Upper lobe of left lung (tissue), 4 donors: ENCODE results near the gene STRADB.

Experiments used
- POLR2A ChIP-seq, 4 donors: fragments of 450-650 bp; IDR thresholded peaks; one replicate each; pipeline ENCODE4 v1.5.1; 2016 to 2017; ENCODE audit warnings: antibody characterized with exemption in 4 of 4, mild to moderate bottlenecking in 2 of 4
- POLR2AphosphoS5 ChIP-seq, 2 donors: sonication (generic); formaldehyde crosslinking; IDR thresholded peaks; one replicate each; pipeline ENCODE4 v1.5.1; 2017; ENCODE audit warnings: antibody characterized with exemption in 2 of 2
- TF ChIP-seq, protein P1 (sequence below), 6 experiments: fragments of 450-650 bp in 4 of 6; fragments of 200-600 bp in 2 of 6; sonication (generic) in 2 of 6; IDR thresholded peaks; one replicate each; pipeline ENCODE4 v1.5.1; 2016 to 2019; ENCODE audit warnings: antibody characterized with exemption in 6 of 6

DNA sequence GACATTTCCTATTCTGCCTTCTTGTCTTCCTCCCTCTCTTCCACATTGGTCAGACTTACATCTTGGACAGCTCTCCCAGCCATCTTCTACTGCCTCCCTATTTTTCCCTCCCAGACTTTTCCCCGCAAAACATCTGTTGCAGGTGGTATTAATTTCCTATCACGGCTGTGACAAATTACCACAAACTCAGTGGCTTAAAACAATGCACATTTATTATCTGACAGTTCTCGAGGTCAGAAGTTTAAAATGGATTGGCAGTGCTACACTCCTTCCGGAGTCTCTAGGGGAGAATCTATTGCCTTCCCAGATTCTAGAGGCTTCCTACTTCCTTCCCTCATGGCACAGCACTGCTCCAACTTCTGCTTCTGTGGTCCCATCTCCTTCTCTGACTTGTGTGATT lies 33.3 kb downstream of the STRADB start:
- TF ChIP-seq, protein P1, sequence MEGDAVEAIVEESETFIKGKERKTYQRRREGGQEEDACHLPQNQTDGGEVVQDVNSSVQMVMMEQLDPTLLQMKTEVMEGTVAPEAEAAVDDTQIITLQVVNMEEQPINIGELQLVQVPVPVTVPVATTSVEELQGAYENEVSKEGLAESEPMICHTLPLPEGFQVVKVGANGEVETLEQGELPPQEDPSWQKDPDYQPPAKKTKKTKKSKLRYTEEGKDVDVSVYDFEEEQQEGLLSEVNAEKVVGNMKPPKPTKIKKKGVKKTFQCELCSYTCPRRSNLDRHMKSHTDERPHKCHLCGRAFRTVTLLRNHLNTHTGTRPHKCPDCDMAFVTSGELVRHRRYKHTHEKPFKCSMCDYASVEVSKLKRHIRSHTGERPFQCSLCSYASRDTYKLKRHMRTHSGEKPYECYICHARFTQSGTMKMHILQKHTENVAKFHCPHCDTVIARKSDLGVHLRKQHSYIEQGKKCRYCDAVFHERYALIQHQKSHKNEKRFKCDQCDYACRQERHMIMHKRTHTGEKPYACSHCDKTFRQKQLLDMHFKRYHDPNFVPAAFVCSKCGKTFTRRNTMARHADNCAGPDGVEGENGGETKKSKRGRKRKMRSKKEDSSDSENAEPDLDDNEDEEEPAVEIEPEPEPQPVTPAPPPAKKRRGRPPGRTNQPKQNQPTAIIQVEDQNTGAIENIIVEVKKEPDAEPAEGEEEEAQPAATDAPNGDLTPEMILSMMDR (IDR thresholded peaks at IDR 0.05), result no peak
- TF ChIP-seq POLR2A (IDR thresholded peaks at IDR 0.05) (no peak), POLR2AphosphoS5 (IDR thresholded peaks at IDR 0.05) (no peak)
